ENCODE results near the gene TET2. TPM values are rescaled to one million over a fixed set of nuclear protein-coding genes. Genes with fewer than 3 reads are reported as not detected.

Gene TET2
- total RNA-seq, 2 donors from 2014 or later: 12.0 to 15.5 TPM

DNA sequence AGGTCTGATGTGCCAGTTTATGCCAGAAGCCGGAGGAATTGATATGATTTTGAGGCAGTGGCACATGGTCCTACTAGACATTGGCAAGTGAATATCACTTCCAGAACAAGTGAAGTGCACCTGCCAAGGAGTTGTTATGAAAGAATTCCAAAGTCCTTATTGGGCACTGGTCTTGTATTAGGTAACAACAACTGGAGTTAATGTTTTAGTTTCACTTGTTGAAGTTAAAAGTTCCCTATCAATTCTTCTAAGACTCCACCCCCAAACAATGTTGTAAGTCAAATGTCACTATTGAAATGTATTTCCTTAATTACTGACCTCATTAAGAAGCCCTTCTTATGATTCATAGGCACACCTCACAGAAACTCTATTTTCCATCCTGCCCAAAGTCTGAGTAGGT is 3.1 kb downstream of the TET2 start:
- Mint-ChIP-seq H3K9me3 (no peaks in the 10 kb centered on the region), H3K27ac (no peak overlapping the region), H3K36me3 (ENCODE audit: low read depth) (no peaks in the 10 kb centered on the region), H3K4me1 (peaks cover 5% of the 10 kb centered on the region), H3K27me3 (ENCODE audit: insufficient read depth) (peaks cover 78% of the 10 kb centered on the region), H3K4me3 (no peak overlapping the region)
- 94 to 100% methylated on average over 1 of the region's 1 CpG for WGBS, 2 experiments (ENCODE audit: insufficient coverage in 1 of 2, insufficient read length in 1 of 2)
- Histone ChIP-seq H3K9me3 (ENCODE audit: control insufficient read depth, low read length) (no peaks in the 10 kb centered on the region), H3K27ac (ENCODE audit: low read depth, low read length) (no peak overlapping the region), H3K36me3 (ENCODE audit: control insufficient read depth, insufficient read depth, low read length) (no peaks in the 10 kb centered on the region), H3K4me3 (ENCODE audit: low read length) (no peak overlapping the region), H3K9ac (ENCODE audit: extremely low read depth, low read length, poor library complexity, severe bottlenecking) (no peak overlapping the region), H3K4me1 (ENCODE audit: control insufficient read depth, insufficient read depth, low read length) (no peaks in the 10 kb centered on the region), H3K27me3 (ENCODE audit: control insufficient read depth, insufficient read depth, low read length, poor library complexity, severe bottlenecking) (peaks cover 51% of the 10 kb centered on the region)
- no peak for TF ChIP-seq CTCF (conservative IDR thresholded peaks at IDR 0.05)
- DNase-seq: no peak

GRCh38 chr4:105150503-105150902 is 3.8 kb downstream of the TET2 start:
- Histone ChIP-seq H3K4me1 (ENCODE audit: control insufficient read depth, insufficient read depth, low read length) (no peaks in the 10 kb centered on the region), H3K36me3 (ENCODE audit: control insufficient read depth, insufficient read depth, low read length) (no peaks in the 10 kb centered on the region), H3K4me3 (ENCODE audit: low read length) (no peak overlapping the region), H3K27me3 (ENCODE audit: control insufficient read depth, insufficient read depth, low read length, poor library complexity, severe bottlenecking) (peaks cover 46% of the 10 kb centered on the region), H3K27ac (ENCODE audit: low read depth, low read length) (no peak overlapping the region), H3K9me3 (ENCODE audit: control insufficient read depth, low read length) (no peaks in the 10 kb centered on the region), H3K9ac (ENCODE audit: extremely low read depth, low read length, poor library complexity, severe bottlenecking) (no peak overlapping the region)
- Mint-ChIP-seq H3K4me1 (peaks cover 5% of the 10 kb centered on the region), H3K27ac (no peak overlapping the region), H3K9me3 (no peaks in the 10 kb centered on the region), H3K27me3 (ENCODE audit: insufficient read depth) (peaks cover 78% of the 10 kb centered on the region), H3K4me3 (no peak overlapping the region), H3K36me3 (ENCODE audit: low read depth) (no peaks in the 10 kb centered on the region)
- no peak for DNase-seq
- TF ChIP-seq CTCF (conservative IDR thresholded peaks at IDR 0.05): no peak

GRCh38 chr4:105153749-105154148 is 7.1 kb downstream of the TET2 start:
- no peak overlapping the region for H3K9ac ChIP-seq (ENCODE audit: extremely low read depth, low read length, poor library complexity, severe bottlenecking)
- H3K9me3 ChIP-seq (ENCODE audit: control insufficient read depth, low read length): no peaks in the 10 kb centered on the region
- 89% methylated on average over 1 of the region's 1 CpG; no CpG with 5 or more reads in 1 of the 2 experiments for WGBS, 2 experiments (ENCODE audit: insufficient coverage in 1 of 2, insufficient read length in 1 of 2)
- no peak overlapping the region for H3K4me3 ChIP-seq (ENCODE audit: low read length)
- no peaks in the 10 kb centered on the region for H3K4me1 ChIP-seq (ENCODE audit: control insufficient read depth, insufficient read depth, low read length)
- TF ChIP-seq CTCF (conservative IDR thresholded peaks at IDR 0.05): no peak
- H3K36me3 ChIP-seq (ENCODE audit: control insufficient read depth, insufficient read depth, low read length): no peaks in the 10 kb centered on the region
- Mint-ChIP-seq H3K27ac (no peak overlapping the region), H3K27me3 (ENCODE audit: insufficient read depth) (peaks cover 82% of the 10 kb centered on the region), H3K4me1 (peaks cover 4% of the 10 kb centered on the region), H3K4me3 (no peak overlapping the region), H3K36me3 (ENCODE audit: low read depth) (no peaks in the 10 kb centered on the region), H3K9me3 (no peaks in the 10 kb centered on the region)
- DNase-seq: no peak
- peaks cover 57% of the 10 kb centered on the region for H3K27me3 ChIP-seq (ENCODE audit: control insufficient read depth, insufficient read depth, low read length, poor library complexity, severe bottlenecking)
- H3K27ac ChIP-seq (ENCODE audit: low read depth, low read length): no peak overlapping the region

All from endodermal cell (in vitro differentiated cells).